GM19240 (cell line): ENCODE results near the gene CALM3.

ENCODE experiments used
- DNase-seq: peaks from one replicate; pipeline ENCODE4 v3.0.0; 2011; ENCODE audit warnings: low spot score; ENCODE audit not compliant: insufficient read length

Gene CALM3

GRCh38 chr19:46599716-46600373 is 1.3 kb upstream of the CALM3 start:
- no peak for DNase-seq

GRCh38 chr19:46600384-46601317 is 479 bp upstream of the CALM3 start:
- peak; percentile 88 for DNase-seq

DNA sequence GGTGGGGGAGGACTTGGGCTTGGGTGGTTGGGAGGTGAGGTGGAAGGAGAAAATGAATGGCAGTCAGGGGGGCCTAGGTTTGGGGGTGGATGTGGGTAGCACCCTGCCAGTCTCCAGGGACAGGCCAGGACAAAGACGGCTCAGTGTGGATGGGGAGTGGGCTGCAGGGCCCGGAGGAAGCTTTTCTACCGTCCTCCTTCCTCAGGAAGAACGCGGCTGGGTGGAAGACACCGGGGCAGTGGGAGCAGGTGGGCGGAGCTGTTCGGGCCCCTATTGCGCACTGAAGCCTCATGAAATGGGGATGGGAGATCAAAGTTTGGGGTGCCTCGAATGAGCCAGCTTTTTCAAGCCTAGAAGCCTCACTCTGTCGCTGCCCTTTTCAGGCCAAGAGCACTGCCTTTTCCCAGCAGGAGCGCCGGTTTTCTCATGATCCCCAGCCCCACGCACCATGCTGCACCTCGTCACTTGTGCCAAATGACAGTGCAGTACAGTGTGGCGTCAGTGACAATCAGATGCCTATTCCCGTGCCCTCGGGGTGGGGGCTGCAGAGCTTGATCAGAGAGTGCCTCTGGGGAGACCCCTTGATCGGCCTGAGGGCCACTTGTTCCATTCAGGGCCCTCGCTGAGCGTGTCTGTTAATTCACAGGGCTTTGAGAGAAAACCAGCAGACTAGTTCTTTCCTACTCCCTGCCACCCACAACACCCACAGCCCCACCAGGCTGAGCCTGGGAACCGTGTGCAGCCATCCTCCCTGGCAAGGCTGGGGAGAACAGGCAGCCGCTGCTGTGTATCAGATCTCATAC is 1.5 kb downstream of the CALM3 start:
- DNase-seq: no peak

- peak; percentile 60 for DNase-seq
These were observed 2.1 kb downstream of the CALM3 start for GRCh38 chr19:46603195-46603637.

DNA sequence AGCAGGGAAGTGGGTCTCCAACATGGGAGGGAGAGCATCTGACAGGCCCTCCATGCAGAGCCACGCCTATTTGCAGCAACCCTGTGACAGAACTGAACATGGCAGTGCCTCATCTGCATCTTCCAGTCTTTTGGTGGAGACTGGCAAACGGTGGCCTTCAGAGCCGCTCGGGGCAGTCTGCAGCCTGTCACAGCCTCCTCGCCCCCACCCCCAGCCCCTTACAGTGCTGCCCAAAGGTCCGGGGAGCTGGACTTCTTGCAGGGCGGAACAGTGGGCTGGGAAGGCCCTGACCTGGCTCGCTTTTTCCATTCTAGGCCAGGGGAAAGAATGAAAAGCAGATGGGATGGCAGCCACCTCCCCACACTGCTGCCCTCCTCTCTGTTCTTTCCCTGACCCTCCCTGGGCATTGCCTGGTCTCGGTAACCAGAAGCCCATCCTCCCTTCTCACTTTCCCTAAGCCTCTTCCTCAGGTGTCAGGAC is 2.7 kb downstream of the CALM3 start:
- no peak for DNase-seq

DNA sequence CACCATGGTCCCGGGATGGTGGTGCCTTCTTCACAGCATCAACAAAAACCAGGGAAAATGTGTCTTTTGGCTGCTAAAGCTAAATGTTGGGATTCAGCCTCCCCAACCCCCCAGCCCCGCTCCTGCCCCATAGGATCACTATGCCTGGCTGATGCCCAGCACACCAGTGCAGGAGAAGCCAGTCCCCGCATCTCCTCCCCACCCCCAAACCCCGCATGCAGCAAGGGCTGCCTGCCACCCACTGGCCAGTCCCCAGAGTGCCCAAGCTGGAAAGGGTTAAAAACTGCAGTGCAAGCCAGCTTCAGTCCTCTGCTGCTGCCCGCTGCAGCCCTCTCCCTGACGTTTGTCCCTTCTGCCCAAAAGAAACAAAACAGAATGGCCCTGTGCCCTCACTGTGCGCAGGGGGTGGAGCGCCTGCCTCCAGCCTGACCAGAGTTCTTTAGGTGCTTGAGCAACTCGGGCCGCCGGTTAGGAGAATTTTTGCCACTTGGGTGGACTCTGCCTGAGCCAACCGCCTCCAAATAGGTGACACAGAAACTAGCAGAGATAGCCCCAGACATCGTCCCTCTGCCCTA is 3.7 kb downstream of the CALM3 start:
- no peak for DNase-seq

GRCh38 chr19:46605356-46605821 is 4.3 kb downstream of the CALM3 start:
- DNase-seq: no peak

- DNase-seq: no peak
These were observed 4.9 kb downstream of the CALM3 start for GRCh38 chr19:46606019-46606418.

DNA sequence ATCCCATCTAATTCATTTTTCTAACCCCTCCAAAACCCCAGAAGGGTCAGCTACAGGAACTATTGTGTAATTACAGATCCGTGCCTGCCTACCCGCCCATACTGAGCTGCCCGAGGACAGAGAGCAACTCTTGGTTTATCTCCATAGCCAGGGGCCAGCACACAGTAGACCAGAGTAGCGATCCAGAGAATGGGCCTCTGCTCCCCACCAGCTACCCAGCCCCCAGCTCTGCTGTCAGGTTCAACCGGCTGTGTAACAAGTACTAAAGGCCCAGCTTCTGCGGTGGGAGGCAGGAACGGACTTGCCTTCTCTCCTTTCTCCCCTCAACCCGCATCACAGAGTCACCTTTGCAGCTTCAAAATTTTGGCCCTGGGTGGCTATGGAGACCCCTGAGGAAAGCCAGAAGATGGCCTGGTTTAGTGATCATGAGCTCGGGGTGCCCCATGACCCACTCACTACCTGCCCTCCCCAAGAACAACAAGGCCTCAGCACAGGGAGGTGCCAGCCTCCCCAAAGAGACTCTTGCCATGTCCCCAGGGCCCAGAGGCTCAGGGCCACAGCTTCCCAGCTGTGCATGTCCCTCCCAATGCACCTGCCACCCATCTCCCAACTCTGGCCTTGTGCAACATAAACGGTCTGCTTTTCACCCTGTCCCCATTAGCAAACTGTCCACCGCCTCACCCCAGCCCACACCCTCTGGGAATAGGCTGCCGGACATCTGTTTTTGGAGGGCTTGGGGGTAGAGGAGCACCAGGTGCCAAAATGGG is 5.7 kb downstream of the CALM3 start:
- DNase-seq: no peak

DNA sequence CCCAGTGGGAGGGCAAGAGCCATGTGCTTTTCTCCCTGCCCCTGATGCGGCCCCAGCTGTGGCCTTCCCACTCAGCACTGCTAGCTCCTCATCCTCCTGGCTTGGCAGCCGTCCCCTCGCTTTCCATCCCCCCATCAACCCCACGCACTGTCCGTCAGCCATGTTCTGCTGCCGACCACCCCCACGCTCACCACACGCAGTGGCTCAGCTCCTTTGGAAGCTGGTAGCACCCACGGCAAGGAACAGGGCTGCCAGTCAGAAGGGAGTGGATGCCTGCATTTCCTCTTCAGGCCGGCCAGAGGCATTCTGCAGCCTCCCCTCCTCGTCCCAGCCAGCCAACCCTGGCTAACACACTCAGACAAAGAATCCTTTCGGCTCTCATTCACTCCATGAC is 6.3 kb downstream of the CALM3 start:
- DNase-seq: no peak

DNA sequence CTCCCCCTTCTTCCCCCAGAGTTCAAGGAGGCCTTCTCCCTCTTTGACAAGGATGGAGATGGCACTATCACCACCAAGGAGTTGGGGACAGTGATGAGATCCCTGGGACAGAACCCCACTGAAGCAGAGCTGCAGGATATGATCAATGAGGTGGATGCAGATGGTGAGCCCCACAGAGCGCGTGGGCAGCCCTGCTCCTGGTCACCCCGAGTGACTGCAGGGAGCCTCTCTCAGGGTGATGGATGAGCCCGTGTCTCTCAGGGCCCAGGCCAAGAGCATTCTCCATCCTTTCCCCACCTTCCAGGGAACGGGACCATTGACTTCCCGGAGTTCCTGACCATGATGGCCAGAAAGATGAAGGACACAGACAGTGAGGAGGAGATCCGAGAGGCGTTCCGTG is 7.0 kb downstream of the CALM3 start:
- DNase-seq: no peak

GRCh38 chr19:46608581-46609345 is 7.6 kb downstream of the CALM3 start:
- no peak for DNase-seq

DNA sequence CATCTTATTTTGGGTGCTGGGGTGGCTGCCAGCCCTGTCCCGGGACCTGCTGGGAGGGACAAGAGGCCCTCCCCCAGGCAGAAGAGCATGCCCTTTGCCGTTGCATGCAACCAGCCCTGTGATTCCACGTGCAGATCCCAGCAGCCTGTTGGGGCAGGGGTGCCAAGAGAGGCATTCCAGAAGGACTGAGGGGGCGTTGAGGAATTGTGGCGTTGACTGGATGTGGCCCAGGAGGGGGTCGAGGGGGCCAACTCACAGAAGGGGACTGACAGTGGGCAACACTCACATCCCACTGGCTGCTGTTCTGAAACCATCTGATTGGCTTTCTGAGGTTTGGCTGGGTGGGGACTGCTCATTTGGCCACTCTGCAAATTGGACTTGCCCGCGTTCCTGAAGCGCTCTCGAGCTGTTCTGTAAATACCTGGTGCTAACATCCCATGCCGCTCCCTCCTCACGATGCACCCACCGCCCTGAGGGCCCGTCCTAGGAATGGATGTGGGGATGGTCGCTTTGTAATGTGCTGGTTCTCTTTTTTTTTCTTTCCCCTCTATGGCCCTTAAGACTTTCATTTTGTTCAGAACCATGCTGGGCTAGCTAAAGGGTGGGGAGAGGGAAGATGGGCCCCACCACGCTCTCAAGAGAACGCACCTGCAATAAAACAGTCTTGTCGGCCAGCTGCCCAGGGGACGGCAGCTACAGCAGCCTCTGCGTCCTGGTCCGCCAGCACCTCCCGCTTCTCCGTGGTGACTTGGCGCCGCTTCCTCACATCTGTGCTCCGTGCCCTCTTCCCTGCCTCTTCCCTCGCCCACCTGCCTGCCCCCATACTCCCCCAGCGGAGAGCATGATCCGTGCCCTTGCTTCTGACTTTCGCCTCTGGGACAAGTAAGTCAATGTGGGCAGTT is 8.6 kb downstream of the CALM3 start:
- DNase-seq: no peak

GRCh38 chr19:46610413-46610775 is 9.3 kb downstream of the CALM3 start:
- DNase-seq: no peak

GRCh38 chr19:46610851-46611770 is 10.0 kb downstream of the CALM3 start:
- DNase-seq: no peak

DNA sequence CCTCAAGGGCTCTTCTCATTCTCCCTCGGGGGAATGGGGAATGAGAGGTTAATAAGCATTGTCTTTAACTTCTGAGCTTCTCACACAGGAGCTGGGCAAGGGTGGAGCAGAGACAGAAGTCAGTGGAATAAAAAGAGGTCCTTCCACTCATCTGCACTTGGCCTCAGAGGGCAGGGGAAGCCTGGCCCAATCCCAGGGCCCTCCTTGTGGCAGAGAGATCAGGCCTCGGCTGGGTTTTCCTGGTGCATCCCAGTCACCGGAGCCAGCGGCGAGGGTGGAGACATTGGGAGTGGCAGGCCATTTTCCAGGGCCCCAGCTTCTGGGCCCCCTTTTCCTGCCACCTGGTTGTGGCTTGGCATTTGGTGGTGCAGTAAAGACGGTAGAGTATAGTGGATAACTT is 10.6 kb downstream of the CALM3 start:
- DNase-seq: no peak

- no peak for DNase-seq
These were observed 12.4 kb downstream of the CALM3 start for GRCh38 chr19:46613525-46613924.
